HAP-1 (cell line): ENCODE results near the gene OR2AG2.
A peak's percentile ranks its signal among the peaks of the same experiment; 100 is the strongest.

Source experiments
- DNase-seq, 2 experiments: peaks; one replicate each; pipeline ENCODE4 v3.0.0-alpha.2; 2016 to 2020; ENCODE audit warnings: low spot score in 2 of 2
- H3K27me3 ChIP-seq: fragments of 250-450 bp; sonication (Bioruptor Pico); 2 replicates; pipeline ENCODE4 v1.5.1; 2020; ENCODE audit warnings: low read depth, mild to moderate bottlenecking, moderate library complexity
- H3K36me3 ChIP-seq: fragments of 250-450 bp; sonication (Bioruptor Pico); replicated peaks from 2 replicates; pipeline ENCODE4 v1.5.1; 2020; ENCODE audit warnings: mild to moderate bottlenecking
- H3K4me1 ChIP-seq: fragments of 250-450 bp; sonication (Bioruptor Pico); 2 replicates; pipeline ENCODE4 v1.5.1; 2020; ENCODE audit warnings: mild to moderate bottlenecking
- H3K4me3 ChIP-seq: fragments of 250-450 bp; sonication (Bioruptor Pico); 2 replicates; pipeline ENCODE4 v1.5.1; 2020; ENCODE audit warnings: mild to moderate bottlenecking, moderate library complexity
- H3K9me3 ChIP-seq: fragments of 250-450 bp; sonication (Bioruptor Pico); 2 replicates; pipeline ENCODE4 v1.5.1; 2020; ENCODE audit warnings: mild to moderate bottlenecking, moderate library complexity
- in situ Hi-C: fragments of 300-500 bp; cut with MboI; formaldehyde crosslinking; loops from 3 replicates; pipeline ENCODE4 v1.14.3; 2020; ENCODE audit warnings: low sequenced_read_pairs, inconsistent platforms, mixed read lengths

OR2AG2 gene

GRCh38 chr11:6755953-6756347 lies 15.8 kb downstream of the OR2AG2 start:
- Histone ChIP-seq H3K9me3 (no peaks in the 10 kb centered on the region), H3K36me3 (no peaks in the 10 kb centered on the region), H3K27me3 (no peaks in the 10 kb centered on the region; the same call in 1 of the 2 replicates), H3K4me3 (no peak overlapping the region), H3K4me1 (no peaks in the 10 kb centered on the region)
- no peak for DNase-seq
- in situ Hi-C loops, result no loop called here

DNA sequence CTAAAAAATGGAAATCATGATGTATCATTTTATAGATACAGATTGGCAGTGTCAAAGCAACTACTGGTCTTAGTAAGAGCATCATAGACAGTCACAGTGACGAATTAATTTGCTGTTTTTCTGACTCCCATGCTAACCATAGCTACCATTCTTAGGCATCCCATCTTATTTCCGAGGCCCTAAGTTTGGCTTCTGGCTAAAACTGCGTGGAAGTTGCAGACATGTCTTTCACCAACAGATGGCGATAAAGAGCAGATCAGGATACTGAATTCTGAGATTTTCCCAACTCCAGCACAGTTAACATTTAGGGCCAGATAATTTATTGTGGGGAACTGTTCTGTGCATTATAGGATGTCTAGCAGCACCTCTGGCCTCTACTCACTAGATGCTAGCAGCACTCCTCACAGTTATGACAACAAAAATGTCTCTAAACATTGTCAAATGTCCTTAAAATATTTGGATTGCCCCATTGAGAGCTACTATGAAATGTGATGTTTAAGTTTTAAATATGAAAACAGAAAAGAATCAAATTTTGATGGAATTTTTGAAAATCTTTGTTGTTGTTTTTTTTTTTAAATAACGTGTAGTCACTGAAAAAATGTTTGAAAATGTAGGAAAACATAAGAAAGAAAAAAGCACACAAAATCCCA lies 16.3 kb downstream of the OR2AG2 start:
- no peaks in the 10 kb centered on the region for H3K4me1 ChIP-seq
- DNase-seq, result peak in 1 of 2 experiments; percentile 50
- H3K27me3 ChIP-seq, result no peaks in the 10 kb centered on the region; the same call in 1 of the 2 replicates
- H3K4me3 ChIP-seq, result no peak overlapping the region
- H3K9me3 ChIP-seq, result no peaks in the 10 kb centered on the region
- in situ Hi-C loops, result no loop called here
- H3K36me3 ChIP-seq, result no peaks in the 10 kb centered on the region

DNA sequence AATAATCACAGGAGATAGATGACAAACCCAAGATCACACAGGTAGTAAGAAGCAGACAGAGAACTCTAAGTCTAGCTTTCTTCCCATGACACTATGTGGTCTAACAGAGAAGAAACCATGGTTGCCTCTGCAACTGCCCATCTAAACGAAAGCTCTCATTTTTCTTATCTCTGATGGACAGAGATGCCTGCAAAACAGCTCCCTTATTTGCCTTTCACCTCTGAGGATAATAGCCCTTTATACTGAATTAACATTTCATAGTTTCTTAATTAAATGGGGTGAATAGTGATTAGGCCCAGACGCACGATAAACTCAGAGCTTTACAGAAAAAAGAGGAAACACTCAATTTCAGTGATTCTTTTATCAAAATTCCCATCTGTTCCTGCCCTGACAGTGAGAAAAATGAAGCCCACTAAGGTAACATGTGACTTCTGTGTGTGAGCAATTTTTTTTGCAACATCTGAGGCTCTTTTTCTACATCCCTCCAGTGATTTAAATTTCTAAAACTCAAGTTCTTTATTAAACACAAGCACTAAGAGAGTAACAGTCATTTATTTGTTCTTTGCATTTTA lies 24.6 kb downstream of the OR2AG2 start:
- H3K4me3 ChIP-seq, result no peak overlapping the region
- no peaks in the 10 kb centered on the region for H3K9me3 ChIP-seq
- H3K36me3 ChIP-seq, result no peaks in the 10 kb centered on the region
- H3K27me3 ChIP-seq, result peaks cover 2% of the 10 kb centered on the region; the same call in 1 of the 2 replicates
- DNase-seq, result no peak
- in situ Hi-C loops, result no loop called here
- no peaks in the 10 kb centered on the region for H3K4me1 ChIP-seq

GRCh38 chr11:6746626-6747025 lies 25.1 kb downstream of the OR2AG2 start:
- Histone ChIP-seq H3K4me1 (no peaks in the 10 kb centered on the region), H3K27me3 (peaks cover 2% of the 10 kb centered on the region; the same call in 1 of the 2 replicates), H3K9me3 (no peaks in the 10 kb centered on the region), H3K36me3 (no peaks in the 10 kb centered on the region), H3K4me3 (no peak overlapping the region)
- no peak for DNase-seq
- in situ Hi-C loops, result no loop called here

DNA sequence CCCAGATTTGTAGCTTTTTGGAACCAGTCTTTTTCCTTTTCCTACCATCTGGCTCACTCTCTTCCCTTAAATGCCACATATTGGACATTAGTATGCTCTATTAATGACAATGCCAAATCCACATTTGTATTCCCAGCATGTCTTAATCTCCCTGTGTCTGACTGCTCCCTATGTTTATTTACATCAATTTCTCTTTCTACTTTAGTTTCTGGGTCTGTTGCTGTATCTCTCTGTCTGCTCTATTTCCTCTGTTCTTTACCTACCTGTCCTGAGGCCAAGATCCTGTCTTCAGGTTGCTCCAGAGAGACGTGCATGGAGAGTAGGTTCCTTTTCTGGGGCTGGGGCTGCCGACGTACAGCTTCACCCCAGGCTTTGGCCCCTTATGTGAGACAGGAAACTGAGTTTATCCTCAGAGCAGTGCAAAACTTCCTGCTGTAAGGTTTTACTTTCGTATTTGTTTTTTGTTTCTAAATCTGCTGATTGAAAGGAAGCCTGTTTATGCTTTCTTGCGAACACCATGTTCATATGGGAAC lies 25.6 kb downstream of the OR2AG2 start:
- Histone ChIP-seq H3K36me3 (no peaks in the 10 kb centered on the region), H3K9me3 (no peaks in the 10 kb centered on the region), H3K27me3 (peaks cover 2% of the 10 kb centered on the region; the same call in 1 of the 2 replicates), H3K4me3 (no peak overlapping the region), H3K4me1 (no peaks in the 10 kb centered on the region)
- in situ Hi-C loops, result no loop called here
- no peak for DNase-seq

- in situ Hi-C loops, result no loop called here
- Histone ChIP-seq H3K27me3 (peaks cover 2% of the 10 kb centered on the region; the same call in 1 of the 2 replicates), H3K9me3 (no peaks in the 10 kb centered on the region), H3K36me3 (no peaks in the 10 kb centered on the region), H3K4me3 (no peak overlapping the region), H3K4me1 (no peaks in the 10 kb centered on the region)
- DNase-seq, result no peak
Measured at GRCh38 chr11:6745465-6746015, 26.2 kb downstream of the OR2AG2 start.

DNA sequence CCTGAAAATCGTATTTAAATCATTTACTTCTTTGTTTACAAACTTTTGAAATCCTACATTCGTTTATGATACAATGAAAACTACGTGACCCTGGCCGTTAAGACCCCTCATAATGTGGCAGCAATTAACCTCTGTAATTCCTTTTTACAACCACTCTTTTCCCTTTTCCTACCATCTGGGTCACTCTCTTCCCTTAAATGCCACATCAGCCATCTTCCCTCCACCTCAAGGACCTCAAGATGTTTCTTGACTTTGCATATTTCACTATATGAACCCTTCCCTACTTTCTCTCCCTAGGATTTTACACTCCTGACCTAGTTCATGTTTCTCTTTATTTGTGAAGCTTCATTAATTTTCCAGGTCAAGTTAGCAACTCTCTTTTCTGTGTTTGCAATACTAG lies 26.8 kb downstream of the OR2AG2 start:
- no peaks in the 10 kb centered on the region for H3K36me3 ChIP-seq
- no peak for DNase-seq
- H3K4me1 ChIP-seq, result no peaks in the 10 kb centered on the region
- no peaks in the 10 kb centered on the region for H3K9me3 ChIP-seq
- in situ Hi-C loops, result no loop called here
- H3K27me3 ChIP-seq, result peaks cover 2% of the 10 kb centered on the region; the same call in 1 of the 2 replicates
- no peak overlapping the region for H3K4me3 ChIP-seq

DNA sequence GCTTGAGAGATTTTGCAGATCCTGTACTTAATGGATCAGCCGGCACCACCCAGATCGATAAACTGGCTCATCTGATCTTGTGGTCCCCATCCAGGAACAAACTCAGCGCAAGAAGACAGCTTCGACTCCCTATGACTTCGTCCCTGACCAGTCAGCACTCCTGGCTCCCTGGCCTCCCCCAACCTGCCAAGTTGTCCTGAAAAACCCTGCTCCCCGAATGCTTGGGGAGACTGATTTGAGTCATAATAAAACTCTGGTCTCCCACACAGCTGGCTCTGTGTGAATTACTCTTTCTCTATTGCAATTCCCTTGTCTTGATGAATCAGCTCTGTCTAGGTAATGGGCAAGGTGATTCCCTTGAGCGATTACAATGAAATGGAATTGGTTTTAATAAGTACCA lies 29.5 kb downstream of the OR2AG2 start:
- H3K9me3 ChIP-seq, result no peaks in the 10 kb centered on the region
- H3K4me1 ChIP-seq, result no peaks in the 10 kb centered on the region
- no peak for DNase-seq
- no peaks in the 10 kb centered on the region for H3K36me3 ChIP-seq
- peaks cover 1% of the 10 kb centered on the region; the same call in 1 of the 2 replicates for H3K27me3 ChIP-seq
- in situ Hi-C loops, result no loop called here
- H3K4me3 ChIP-seq, result no peak overlapping the region

DNA sequence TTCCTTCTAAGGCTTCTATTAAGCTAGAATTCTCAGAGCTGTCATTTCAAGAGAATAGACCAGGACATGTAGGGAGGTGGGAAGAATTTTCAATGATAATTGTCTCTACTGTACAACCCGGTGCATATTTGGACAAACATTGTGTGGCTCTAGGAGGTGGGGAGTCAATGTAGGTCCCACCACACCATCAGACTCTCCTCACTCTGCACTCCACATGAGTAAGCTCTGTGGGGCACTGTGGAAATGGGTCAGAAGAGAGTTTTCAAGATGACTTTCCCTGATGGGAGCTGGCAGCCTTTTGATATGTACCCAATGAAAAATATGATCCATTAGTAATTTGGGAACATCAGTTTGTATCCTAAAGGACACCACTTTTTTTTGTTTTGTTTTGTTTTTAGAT lies 33.2 kb downstream of the OR2AG2 start:
- no peaks in the 10 kb centered on the region for H3K4me1 ChIP-seq
- peaks cover 2% of the 10 kb centered on the region; the same call in 1 of the 2 replicates for H3K27me3 ChIP-seq
- DNase-seq, result no peak
- H3K36me3 ChIP-seq, result no peaks in the 10 kb centered on the region
- in situ Hi-C loops, result no loop called here
- no peaks in the 10 kb centered on the region for H3K9me3 ChIP-seq
- no peak overlapping the region for H3K4me3 ChIP-seq

GRCh38 chr11:6737872-6738466 lies 33.8 kb downstream of the OR2AG2 start:
- no peaks in the 10 kb centered on the region for H3K4me1 ChIP-seq
- no peaks in the 10 kb centered on the region for H3K9me3 ChIP-seq
- in situ Hi-C loops, result no loop called here
- H3K27me3 ChIP-seq, result peaks cover 2% of the 10 kb centered on the region; the same call in 1 of the 2 replicates
- no peak overlapping the region for H3K4me3 ChIP-seq
- no peaks in the 10 kb centered on the region for H3K36me3 ChIP-seq
- DNase-seq, result peak; percentile 32 to 64

GRCh38 chr11:6736495-6737121 lies 35.2 kb downstream of the OR2AG2 start:
- in situ Hi-C loops, result no loop called here
- H3K4me1 ChIP-seq, result no peaks in the 10 kb centered on the region
- peaks cover 2% of the 10 kb centered on the region; the same call in 1 of the 2 replicates for H3K27me3 ChIP-seq
- H3K9me3 ChIP-seq, result no peaks in the 10 kb centered on the region
- H3K4me3 ChIP-seq, result no peak overlapping the region
- DNase-seq, result no peak
- no peaks in the 10 kb centered on the region for H3K36me3 ChIP-seq

DNA sequence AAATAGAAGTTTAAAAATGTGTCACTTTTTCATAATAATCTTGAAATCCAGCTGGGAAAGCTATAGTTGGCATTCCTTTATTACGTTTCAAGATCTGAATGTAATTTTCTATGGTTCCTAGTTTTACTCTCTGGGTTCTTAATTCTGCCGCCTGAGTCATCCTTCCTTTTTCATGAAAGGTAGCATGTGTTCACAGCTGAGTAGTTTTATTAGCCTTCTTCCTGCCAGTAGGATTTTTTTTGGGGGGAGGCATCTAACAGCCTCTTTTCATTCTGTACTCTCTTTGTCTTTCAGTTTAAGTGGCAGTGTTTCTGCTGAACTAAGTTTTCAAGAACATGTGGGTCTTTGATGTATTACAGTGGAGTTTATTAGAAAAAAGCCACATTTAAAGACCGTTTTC lies 36.5 kb downstream of the OR2AG2 start:
- no peak for DNase-seq
- Histone ChIP-seq H3K36me3 (no peaks in the 10 kb centered on the region), H3K4me1 (no peaks in the 10 kb centered on the region), H3K9me3 (no peaks in the 10 kb centered on the region), H3K4me3 (no peak overlapping the region), H3K27me3 (peaks cover 2% of the 10 kb centered on the region; the same call in 1 of the 2 replicates)
- in situ Hi-C loops, result no loop called here

GRCh38 chr11:6734616-6735015 lies 37.2 kb downstream of the OR2AG2 start:
- in situ Hi-C loops, result no loop called here
- peaks cover 2% of the 10 kb centered on the region; the same call in 1 of the 2 replicates for H3K27me3 ChIP-seq
- H3K4me1 ChIP-seq, result no peaks in the 10 kb centered on the region

More at GRCh38 chr11:6734616-6735015, 37.2 kb downstream of the OR2AG2 start:
- DNase-seq, result no peak
- Histone ChIP-seq H3K9me3 (no peaks in the 10 kb centered on the region), H3K36me3 (no peaks in the 10 kb centered on the region), H3K4me3 (no peak overlapping the region)
